HTR-8/SVneo (cell line): ENCODE measurements around the gene P2RY2.
A peak's percentile ranks its signal among the peaks of the same experiment; 100 is the strongest.
"Not testable (repeated sequence)": the region's sequence is repeated elsewhere in the genome, so short reads cannot be mapped to it uniquely, and the experiment has no call there.

Source experiments
- DNase-seq: peaks from one replicate; pipeline ENCODE4 v3.0.0; 2011; ENCODE audit warnings: low spot score, mixed read lengths; ENCODE audit not compliant: insufficient read length
- FAIRE-seq: peaks from 2 replicates; lab custom pipeline; 2011; peaks lifted over from hg19 to GRCh38; lab: Jason Lieb, UNC

The P2RY2 gene

DNA sequence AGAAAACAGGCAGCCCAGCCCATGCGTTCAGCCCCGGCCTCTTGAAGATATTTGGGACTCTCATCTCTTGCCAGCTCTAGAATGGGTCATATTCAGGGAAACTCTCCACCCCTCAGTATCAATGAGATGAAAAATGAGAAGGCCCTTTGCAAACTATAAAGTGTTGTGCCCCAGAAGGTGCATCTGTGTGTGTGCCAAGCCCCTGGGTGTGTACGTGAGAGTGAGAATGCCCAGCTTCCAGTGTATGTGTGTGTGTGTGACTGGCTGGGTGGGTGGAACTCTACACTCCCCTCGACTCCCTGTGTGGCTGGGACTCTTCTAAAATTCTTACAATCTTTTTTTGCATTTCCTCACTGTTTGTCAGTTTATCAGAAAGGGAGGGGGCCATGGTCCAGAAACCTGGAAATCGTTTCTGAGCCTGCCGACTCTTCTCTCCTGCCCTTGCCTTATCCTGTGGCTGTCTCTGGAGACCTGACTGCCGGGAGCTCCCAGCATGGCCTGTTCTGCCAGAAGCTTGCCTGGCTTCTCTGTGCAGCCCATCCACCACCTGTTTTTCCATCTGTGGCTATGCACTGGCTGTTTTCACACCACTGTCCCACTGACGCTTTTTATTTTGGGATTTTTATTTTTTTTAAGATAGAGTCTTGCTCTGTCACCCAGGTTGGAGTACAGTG lies 55.3 kb downstream of the P2RY2 start:
- no peak for FAIRE-seq
- DNase-seq = no peak

DNA sequence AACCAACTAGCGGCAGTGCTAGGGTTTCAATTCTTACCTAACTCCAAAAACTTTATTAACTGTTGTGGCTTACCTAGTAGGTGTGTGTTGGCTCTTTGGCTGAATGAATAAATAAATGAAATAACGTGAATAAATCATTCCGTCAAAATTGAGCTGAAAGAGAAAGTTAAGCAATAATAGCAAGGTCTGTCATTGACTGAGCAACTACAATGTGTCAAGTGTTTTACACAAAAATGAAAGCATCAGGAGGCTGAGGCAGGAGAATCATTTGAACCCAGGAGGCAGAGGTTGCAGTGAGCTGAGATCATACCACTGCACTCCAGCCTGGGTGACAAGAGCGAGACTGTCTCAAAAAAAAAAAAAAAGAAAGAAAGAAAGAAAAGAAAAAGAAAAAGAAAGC lies 56.1 kb downstream of the P2RY2 start:
- not testable (repeated sequence) for FAIRE-seq, DNase-seq

GRCh38 chr11:73274722-73275380 lies 56.8 kb downstream of the P2RY2 start:
- FAIRE-seq (no peak), DNase-seq (no peak)

DNA sequence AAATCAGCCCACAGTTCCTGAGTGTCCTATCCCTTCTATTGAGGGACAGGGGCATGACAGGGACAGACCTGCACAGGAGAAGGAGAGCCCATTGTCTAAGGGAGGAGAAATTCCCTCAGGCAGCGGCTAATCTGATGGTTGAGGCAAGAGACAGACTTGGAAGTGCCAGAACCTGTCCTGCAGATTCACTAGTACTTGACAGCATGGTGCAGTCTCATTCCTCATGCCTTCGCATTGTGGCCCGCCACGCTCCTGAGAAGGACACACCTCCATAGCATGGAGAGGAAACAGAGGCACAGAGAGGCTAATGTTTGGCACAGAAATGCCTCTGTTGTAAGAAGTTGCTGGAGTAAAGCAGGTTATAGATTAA lies 57.3 kb downstream of the P2RY2 start:
- FAIRE-seq (no peak), DNase-seq (no peak)

DNA sequence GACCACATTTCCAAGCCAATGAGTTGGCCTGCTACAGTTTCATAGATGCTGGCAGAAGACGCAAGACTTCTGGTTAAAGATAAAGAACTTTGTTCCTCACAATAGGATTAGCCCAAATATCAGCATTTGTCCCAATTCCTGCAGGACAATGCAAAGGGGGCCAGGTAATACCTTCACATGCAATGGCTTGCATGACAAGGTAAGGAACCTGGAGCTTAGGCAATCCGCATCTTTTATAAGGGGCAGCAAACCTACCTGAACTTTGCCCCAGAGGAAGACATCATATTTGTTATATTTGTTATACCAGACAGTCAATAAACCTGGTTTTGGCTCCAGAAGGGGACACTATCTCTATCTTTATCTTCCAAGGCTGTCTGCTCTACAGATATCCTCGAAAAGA lies 59.4 kb downstream of the P2RY2 start:
- no peak for DNase-seq
- no peak for FAIRE-seq

- DNase-seq = no peak
- no peak for FAIRE-seq
Measured at GRCh38 chr11:73280626-73281025, 62.5 kb downstream of the P2RY2 start.

DNA sequence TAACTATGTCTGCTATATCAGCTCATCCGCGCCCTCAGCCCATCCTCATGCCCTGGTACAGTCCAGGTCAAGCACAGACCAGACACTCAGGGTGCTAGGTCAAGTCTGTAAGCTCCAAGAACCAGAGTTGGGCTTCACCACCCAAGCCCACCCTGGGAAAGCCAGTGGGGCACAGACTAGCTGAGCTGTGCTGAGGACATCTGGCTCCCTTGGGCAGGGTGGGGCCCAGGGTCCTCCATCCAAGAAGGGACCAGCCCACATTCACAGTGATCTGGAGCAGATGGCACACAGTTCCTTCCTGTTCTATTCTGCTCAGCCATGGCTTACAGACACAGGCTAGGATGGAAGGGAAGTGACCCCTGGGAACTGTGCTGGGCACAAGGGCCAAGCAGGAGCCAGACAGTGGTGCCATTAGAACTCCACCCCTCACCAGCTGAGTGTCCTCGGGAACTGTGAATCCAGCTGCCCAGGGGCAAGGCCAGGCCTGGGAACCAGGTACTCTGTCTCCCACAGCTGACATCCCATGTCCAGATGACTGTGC lies 63.2 kb downstream of the P2RY2 start:
- FAIRE-seq = peak; percentile 40
- DNase-seq = no peak

- no peak for FAIRE-seq
- DNase-seq = no peak
Measured at GRCh38 chr11:73281796-73282660, 63.9 kb downstream of the P2RY2 start.

GRCh38 chr11:73283276-73284000 lies 65.4 kb downstream of the P2RY2 start:
- FAIRE-seq (peak; percentile 36), DNase-seq (no peak)

- DNase-seq (no peak), FAIRE-seq (peak; percentile 51)
Measured at GRCh38 chr11:73284106-73284505, 66.0 kb downstream of the P2RY2 start.

DNA sequence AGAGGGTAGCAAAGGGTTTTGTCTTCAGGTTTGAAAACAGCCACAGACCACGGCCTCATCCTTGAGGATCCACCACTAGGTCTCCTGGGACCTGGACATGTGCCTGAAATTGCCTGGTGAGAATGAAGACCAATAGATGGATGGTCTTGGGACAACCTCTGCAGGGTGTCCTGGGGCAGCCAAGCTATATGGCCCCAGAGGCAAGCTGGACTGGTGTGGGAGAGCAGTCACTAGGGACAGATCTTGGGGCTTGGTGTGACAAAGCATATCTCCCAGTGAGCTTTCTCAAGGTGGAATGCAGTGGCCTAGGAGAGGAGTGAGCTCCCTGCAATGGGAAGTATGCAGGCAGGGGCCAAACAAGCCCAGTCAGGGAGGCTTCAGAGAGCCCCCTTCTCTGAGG lies 67.6 kb downstream of the P2RY2 start:
- FAIRE-seq = no peak

More for the DNA sequence above, 67.6 kb downstream of the P2RY2 start:
- DNase-seq = no peak
